ENCODE data around the gene SDC1. TPM values are rescaled to one million over a fixed set of nuclear protein-coding genes. Genes with fewer than 3 reads are reported as not detected.

SDC1 gene
- total RNA-seq, 2 experiments from 2014 or later: 0.33 TPM; not detected in 1

GRCh38 chr2:20207051-20207450, 17.9 kb downstream of the SDC1 start:
- no peak overlapping the region for H3K4me3 Mint-ChIP-seq
- H3K36me3 Mint-ChIP-seq (ENCODE audit: low read depth): no peaks in the 10 kb centered on the region
- no peaks in the 10 kb centered on the region for H3K9me3 Mint-ChIP-seq
- peaks cover 1% of the 10 kb centered on the region for H3K27me3 Mint-ChIP-seq
- H3K4me1 Mint-ChIP-seq: peaks cover 2% of the 10 kb centered on the region
- ChIA-PET POLR2A (no interaction called here), CTCF (no interaction called here)
- no peak overlapping the region for H3K27ac Mint-ChIP-seq
- no peak for DNase-seq

- CTCF ChIA-PET: no interaction called here
- peaks cover 2% of the 10 kb centered on the region for H3K4me1 Mint-ChIP-seq
- H3K36me3 Mint-ChIP-seq (ENCODE audit: low read depth): no peaks in the 10 kb centered on the region
- H3K9me3 Mint-ChIP-seq: no peaks in the 10 kb centered on the region
- H3K4me3 Mint-ChIP-seq: no peak overlapping the region
- POLR2A ChIA-PET: no interaction called here
- no peak for DNase-seq
- no peak overlapping the region for H3K27ac Mint-ChIP-seq
- H3K27me3 Mint-ChIP-seq: no peaks in the 10 kb centered on the region
These were observed 18.9 kb downstream of the SDC1 start for GRCh38 chr2:20205915-20206524.

GRCh38 chr2:20205069-20205468, 19.9 kb downstream of the SDC1 start:
- Mint-ChIP-seq H3K4me3 (no peak overlapping the region), H3K27me3 (no peaks in the 10 kb centered on the region), H3K9me3 (no peaks in the 10 kb centered on the region), H3K27ac (no peak overlapping the region), H3K36me3 (ENCODE audit: low read depth) (no peaks in the 10 kb centered on the region), H3K4me1 (peaks cover 2% of the 10 kb centered on the region)
- POLR2A ChIA-PET: no interaction called here
- DNase-seq: no peak
- CTCF ChIA-PET: no interaction called here

- H3K36me3 Mint-ChIP-seq (ENCODE audit: low read depth): no peaks in the 10 kb centered on the region
- POLR2A ChIA-PET: no interaction called here
- H3K4me3 Mint-ChIP-seq: no peak overlapping the region
- DNase-seq: no peak
- CTCF ChIA-PET: no interaction called here
- no peak overlapping the region for H3K27ac Mint-ChIP-seq
- peaks cover 1% of the 10 kb centered on the region for H3K27me3 Mint-ChIP-seq
- H3K4me1 Mint-ChIP-seq: peaks cover 2% of the 10 kb centered on the region
- no peaks in the 10 kb centered on the region for H3K9me3 Mint-ChIP-seq
These were observed 21.3 kb downstream of the SDC1 start for GRCh38 chr2:20203521-20204225.

- Mint-ChIP-seq H3K4me3 (no peak overlapping the region), H3K9me3 (no peaks in the 10 kb centered on the region), H3K27me3 (peaks cover 1% of the 10 kb centered on the region), H3K4me1 (peaks cover 2% of the 10 kb centered on the region), H3K36me3 (ENCODE audit: low read depth) (no peaks in the 10 kb centered on the region), H3K27ac (no peak overlapping the region)
- ChIA-PET POLR2A (no interaction called here), CTCF (no interaction called here)
- DNase-seq: no peak
These were observed 21.9 kb downstream of the SDC1 start for GRCh38 chr2:20203072-20203471.

GRCh38 chr2:20201671-20202070, 23.3 kb downstream of the SDC1 start:
- Mint-ChIP-seq H3K36me3 (ENCODE audit: low read depth) (no peaks in the 10 kb centered on the region), H3K27me3 (peaks cover 1% of the 10 kb centered on the region), H3K27ac (no peak overlapping the region), H3K9me3 (no peaks in the 10 kb centered on the region), H3K4me1 (no peaks in the 10 kb centered on the region), H3K4me3 (no peak overlapping the region)
- ChIA-PET CTCF (no interaction called here), POLR2A (no interaction called here)
- no peak for DNase-seq

GRCh38 chr2:20200697-20201555, 24.0 kb downstream of the SDC1 start:
- no peaks in the 10 kb centered on the region for H3K4me1 Mint-ChIP-seq
- no peak overlapping the region for H3K27ac Mint-ChIP-seq
- no peaks in the 10 kb centered on the region for H3K36me3 Mint-ChIP-seq (ENCODE audit: low read depth)
- no peak overlapping the region for H3K4me3 Mint-ChIP-seq
- CTCF ChIA-PET: no interaction called here
- peaks cover 1% of the 10 kb centered on the region for H3K27me3 Mint-ChIP-seq
- no peak for DNase-seq
- POLR2A ChIA-PET: no interaction called here
- H3K9me3 Mint-ChIP-seq: no peaks in the 10 kb centered on the region

- no peak for DNase-seq
- POLR2A ChIA-PET: no interaction called here
- peaks cover 1% of the 10 kb centered on the region for H3K27me3 Mint-ChIP-seq
- CTCF ChIA-PET: no interaction called here
- no peaks in the 10 kb centered on the region for H3K36me3 Mint-ChIP-seq (ENCODE audit: low read depth)
- no peaks in the 10 kb centered on the region for H3K4me1 Mint-ChIP-seq
- no peak overlapping the region for H3K27ac Mint-ChIP-seq
- no peak overlapping the region for H3K4me3 Mint-ChIP-seq
- H3K9me3 Mint-ChIP-seq: no peaks in the 10 kb centered on the region
These were observed 25.2 kb downstream of the SDC1 start for GRCh38 chr2:20199633-20200270.

- no peaks in the 10 kb centered on the region for H3K4me1 Mint-ChIP-seq
- no peaks in the 10 kb centered on the region for H3K9me3 Mint-ChIP-seq
- ChIA-PET POLR2A (no interaction called here), CTCF (no interaction called here)
- no peak overlapping the region for H3K4me3 Mint-ChIP-seq
- peaks cover 1% of the 10 kb centered on the region for H3K27me3 Mint-ChIP-seq
- H3K36me3 Mint-ChIP-seq (ENCODE audit: low read depth): no peaks in the 10 kb centered on the region
- no peak for DNase-seq
- H3K27ac Mint-ChIP-seq: no peak overlapping the region
These were observed 25.9 kb downstream of the SDC1 start for GRCh38 chr2:20198796-20199632.

GRCh38 chr2:20198001-20198400, 26.9 kb downstream of the SDC1 start:
- H3K27me3 Mint-ChIP-seq: peaks cover 1% of the 10 kb centered on the region
- H3K9me3 Mint-ChIP-seq: no peaks in the 10 kb centered on the region
- DNase-seq: no peak
- no peak overlapping the region for H3K4me3 Mint-ChIP-seq
- ChIA-PET CTCF (no interaction called here), POLR2A (no interaction called here)
- H3K4me1 Mint-ChIP-seq: no peaks in the 10 kb centered on the region
- H3K36me3 Mint-ChIP-seq (ENCODE audit: low read depth): no peaks in the 10 kb centered on the region
- no peak overlapping the region for H3K27ac Mint-ChIP-seq

GRCh38 chr2:20197192-20197591, 27.7 kb downstream of the SDC1 start:
- peaks cover 1% of the 10 kb centered on the region for H3K27me3 Mint-ChIP-seq
- H3K4me1 Mint-ChIP-seq: no peaks in the 10 kb centered on the region
- ChIA-PET POLR2A (no interaction called here), CTCF (no interaction called here)
- H3K4me3 Mint-ChIP-seq: no peak overlapping the region
- no peak for DNase-seq
- no peaks in the 10 kb centered on the region for H3K36me3 Mint-ChIP-seq (ENCODE audit: low read depth)
- H3K9me3 Mint-ChIP-seq: no peaks in the 10 kb centered on the region
- H3K27ac Mint-ChIP-seq: no peak overlapping the region

- no peaks in the 10 kb centered on the region for H3K4me1 Mint-ChIP-seq
- POLR2A ChIA-PET: no interaction called here
- H3K27ac Mint-ChIP-seq: no peak overlapping the region
- no peak overlapping the region for H3K4me3 Mint-ChIP-seq
- no peaks in the 10 kb centered on the region for H3K9me3 Mint-ChIP-seq
- peaks cover 1% of the 10 kb centered on the region for H3K27me3 Mint-ChIP-seq
- no peaks in the 10 kb centered on the region for H3K36me3 Mint-ChIP-seq (ENCODE audit: low read depth)
- CTCF ChIA-PET: no interaction called here
- DNase-seq: no peak
These were observed 28.2 kb downstream of the SDC1 start for GRCh38 chr2:20196657-20197161.

All from activated CD4-positive, alpha-beta memory T cell treated with anti-CD3 and anti-CD28 coated beads, Interleukin-2, amount 10 ng/mL, durations not matched to agents 7 days and 5 days (primary cell).